Natural killer cell (primary cell): ENCODE results near the gene MYMX. TPM values are rescaled to one million over a fixed set of nuclear protein-coding genes. Genes with fewer than 3 reads are reported as not detected.

Experiments
- ATAC-seq, 3 donors: fragments of 150-1000 bp in 2 of 3; fragments of 200-7000 bp in 1 of 3; cut with Tn5 transposase; 1 replicate in 1 of 3; 2 replicates in 2 of 3; pipeline ENCODE4 v1.10.0; 2021; ENCODE audit warnings: mild to moderate bottlenecking in 2 of 3, moderate library complexity in 2 of 3
- DNase-seq, 2 donors: peaks; one replicate each; pipeline versions ENCODE4 v3.0.0 to v3.0.0-alpha.2; 2013 to 2021; ENCODE audit warnings: mixed read lengths in 1 of 2
- H3K27ac ChIP-seq: one replicate; pipeline ENCODE4 v1.5.1; 2013; ENCODE audit warnings: mild to moderate bottlenecking, low read length
- H3K27me3 ChIP-seq: one replicate; pipeline ENCODE4 v1.6.1; 2013; ENCODE audit warnings: low read length; ENCODE audit not compliant: control insufficient read depth, insufficient read depth
- H3K36me3 ChIP-seq: one replicate; pipeline ENCODE4 v1.6.1; 2013; ENCODE audit warnings: low read length; ENCODE audit not compliant: control insufficient read depth, insufficient read depth
- H3K4me1 ChIP-seq: one replicate; pipeline ENCODE4 v1.6.1; 2013; ENCODE audit warnings: low read length; ENCODE audit not compliant: control insufficient read depth, insufficient read depth
- H3K4me3 ChIP-seq: one replicate; pipeline ENCODE4 v1.5.1; 2013; ENCODE audit warnings: low read length
- H3K9me3 ChIP-seq: one replicate; pipeline ENCODE4 v1.6.1; 2013; ENCODE audit warnings: low read length; ENCODE audit not compliant: control insufficient read depth, insufficient read depth
- H3K27ac Mint-ChIP-seq, 2 donors: one replicate each; pipeline ENCODE4 v1.8.0; 2022; ENCODE audit warnings: mild to moderate bottlenecking in 2 of 2, mixed read lengths in 2 of 2, moderate library complexity in 1 of 2
- H3K27me3 Mint-ChIP-seq, 2 donors: one replicate each; pipeline ENCODE4 v1.8.0; 2022; ENCODE audit warnings: low read depth in 2 of 2, mixed read lengths in 2 of 2
- H3K36me3 Mint-ChIP-seq: one replicate; pipeline ENCODE4 v1.8.0; 2022; ENCODE audit warnings: mixed read lengths
- H3K4me1 Mint-ChIP-seq, 2 donors: one replicate each; pipeline ENCODE4 v1.8.0; 2022; ENCODE audit warnings: mixed read lengths in 2 of 2
- H3K4me3 Mint-ChIP-seq: one replicate; pipeline ENCODE4 v1.8.0; 2022; ENCODE audit warnings: mild to moderate bottlenecking, moderate library complexity, mixed read lengths
- H3K9me3 Mint-ChIP-seq, 2 donors: one replicate each; pipeline ENCODE4 v1.8.0; 2022; ENCODE audit warnings: mixed read lengths in 2 of 2
- CTCF ChIP-seq: fragments of 200-600 bp; IDR thresholded peaks from one replicate; pipeline ENCODE4 v1.8.0; 2022; ENCODE audit warnings: antibody characterized with exemption
- WGBS: methylation state at CpG from one replicate; pipeline ENCODE4 v1.1.7; 2013; ENCODE audit warnings: missing lambda C conversion rate; ENCODE audit not compliant: insufficient coverage; 5-methylcytosine and 5-hydroxymethylcytosine counted together
- intact Hi-C: fragments of 100-400 bp; cut with micrococcal nuclease; formaldehyde crosslinking; loops from one replicate; pipeline ENCODE4 v1.14.2; 2022
- total RNA-seq, 4 donors: library from RNA; stranded (reverse); fragments of 120-200 nt in 1 of 4; gene quantifications; one replicate each; pipeline versions ENCODE4 v1.2.3 to v1.2.4, GENCODE V29; 2013 to 2022

Gene MYMX
- total RNA-seq, 3 donors from 2014 or later (not counting 1 experiment from before 2014, with no cell fraction given), result not detected

GRCh38 chr6:44226368-44227147 lies 9.8 kb downstream of the MYMX start:
- no peaks in the 10 kb centered on the region for H3K27me3 ChIP-seq
- H3K4me1 Mint-ChIP-seq, result peaks cover 16 to 23% of the 10 kb centered on the region in 2 donors
- no peak for ATAC-seq
- H3K27ac Mint-ChIP-seq, result no peak overlapping the region
- TF ChIP-seq CTCF, result no peak
- H3K4me1 ChIP-seq, result peaks cover 19% of the 10 kb centered on the region
- H3K9me3 ChIP-seq, result no peaks in the 10 kb centered on the region
- H3K4me3 ChIP-seq, result no peak overlapping the region
- H3K36me3 ChIP-seq, result no peaks in the 10 kb centered on the region
- intact Hi-C loops, result no loop called here
- 87% methylated on average over 15 of the region's 15 CpGs for WGBS
- no peaks in the 10 kb centered on the region for H3K27me3 Mint-ChIP-seq
- H3K27ac ChIP-seq, result no peak overlapping the region
- no peak for DNase-seq
- H3K4me3 Mint-ChIP-seq, result no peak overlapping the region
- no peaks in the 10 kb centered on the region for H3K9me3 Mint-ChIP-seq
- H3K36me3 Mint-ChIP-seq, result no peaks in the 10 kb centered on the region

GRCh38 chr6:44227148-44227793 lies 10.5 kb downstream of the MYMX start:
- no peak for TF ChIP-seq CTCF
- H3K27ac Mint-ChIP-seq, result no peak overlapping the region
- DNase-seq (no peak), ATAC-seq (no peak)
- H3K4me3 Mint-ChIP-seq, result no peak overlapping the region
- H3K4me1 Mint-ChIP-seq, result peaks cover 16 to 20% of the 10 kb centered on the region in 2 donors
- Histone ChIP-seq H3K27ac (no peak overlapping the region), H3K36me3 (no peaks in the 10 kb centered on the region), H3K27me3 (no peaks in the 10 kb centered on the region), H3K9me3 (no peaks in the 10 kb centered on the region), H3K4me3 (no peak overlapping the region), H3K4me1 (peaks cover 15% of the 10 kb centered on the region)
- no peaks in the 10 kb centered on the region for H3K9me3 Mint-ChIP-seq
- no peaks in the 10 kb centered on the region for H3K27me3 Mint-ChIP-seq
- WGBS, result 98% methylated on average over 7 of the region's 7 CpGs
- intact Hi-C loops, result no loop called here
- H3K36me3 Mint-ChIP-seq, result no peaks in the 10 kb centered on the region

- ATAC-seq (no peak), DNase-seq (no peak)
- H3K36me3 ChIP-seq, result no peaks in the 10 kb centered on the region
- no peaks in the 10 kb centered on the region for H3K9me3 ChIP-seq
- Mint-ChIP-seq H3K4me1 (peaks cover 10 to 13% of the 10 kb centered on the region in 2 donors), H3K27ac (no peak overlapping the region), H3K4me3 (no peak overlapping the region), H3K36me3 (no peaks in the 10 kb centered on the region), H3K27me3 (no peaks in the 10 kb centered on the region), H3K9me3 (no peaks in the 10 kb centered on the region)
- H3K27ac ChIP-seq, result no peak overlapping the region
- TF ChIP-seq CTCF, result no peak
- H3K27me3 ChIP-seq, result no peaks in the 10 kb centered on the region
- H3K4me3 ChIP-seq, result no peak overlapping the region
- intact Hi-C loops, result no loop called here
- H3K4me1 ChIP-seq, result peaks cover 11% of the 10 kb centered on the region
- 98% methylated on average over 5 of the region's 6 CpGs for WGBS
These were observed 11.3 kb downstream of the MYMX start for GRCh38 chr6:44228031-44228430.
